Measurements from ENCODE around the gene CYP39A1.

The CYP39A1 gene

DNA sequence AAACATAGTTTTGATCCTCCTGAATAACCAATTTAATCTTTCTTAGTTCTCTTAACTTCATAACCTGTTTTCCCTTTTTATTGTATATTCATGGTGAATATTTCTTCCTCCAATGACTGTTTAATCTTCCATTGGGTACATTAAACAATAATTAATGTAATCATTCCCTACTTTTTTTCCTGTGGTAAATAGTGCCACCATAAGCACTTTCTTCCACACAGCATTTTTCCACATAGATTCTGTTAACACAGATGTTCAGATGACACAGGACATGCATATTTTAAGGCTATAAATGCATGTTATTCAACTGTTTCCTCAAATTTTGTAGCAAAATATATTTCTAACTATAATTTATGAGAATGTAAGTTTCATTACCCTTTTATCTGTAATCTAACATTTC lies 61.9 kb downstream of the CYP39A1 start:
- DNase-seq (ENCODE audit: low read depth): no peak

DNA sequence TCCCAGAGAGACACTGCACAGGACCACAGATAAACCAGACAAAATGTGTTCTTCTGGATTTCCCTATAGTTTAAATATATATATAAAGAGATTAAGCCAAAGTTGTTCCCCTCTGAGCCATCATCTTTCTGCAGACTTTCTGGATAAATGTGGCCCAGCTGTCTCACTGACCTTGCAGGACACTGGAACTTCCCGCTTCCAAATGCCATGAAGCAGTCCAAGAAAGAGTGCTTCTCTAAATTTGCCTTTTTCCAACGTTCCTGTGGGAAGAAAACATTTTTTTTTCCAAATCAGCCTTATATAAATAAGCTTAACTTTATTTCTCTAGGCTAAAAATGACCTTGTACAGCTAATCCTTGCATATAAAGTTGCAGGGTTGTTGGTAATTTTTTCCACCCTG lies 65.7 kb downstream of the CYP39A1 start:
- no peak for DNase-seq (ENCODE audit: low read depth)

DNA sequence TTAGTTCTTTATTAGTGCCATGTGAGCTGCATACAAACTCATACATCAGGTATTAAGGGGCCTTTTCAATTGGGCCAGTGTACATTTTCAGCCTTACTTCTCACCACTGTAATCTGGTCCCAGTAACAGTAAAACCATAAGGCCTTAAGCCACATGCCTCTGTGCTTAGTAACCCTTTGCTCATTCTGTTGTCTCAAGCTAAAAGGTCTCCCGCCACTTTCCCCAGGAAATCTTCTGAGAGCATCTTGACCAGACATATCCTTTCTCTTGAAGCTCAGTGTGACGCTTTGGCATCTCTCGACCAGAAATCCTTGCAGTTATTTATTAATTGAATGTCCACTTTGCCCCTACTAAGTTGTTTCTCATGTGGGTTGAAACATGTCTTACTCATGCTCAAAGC lies 68.0 kb downstream of the CYP39A1 start:
- DNase-seq (ENCODE audit: low read depth): no peak

DNA sequence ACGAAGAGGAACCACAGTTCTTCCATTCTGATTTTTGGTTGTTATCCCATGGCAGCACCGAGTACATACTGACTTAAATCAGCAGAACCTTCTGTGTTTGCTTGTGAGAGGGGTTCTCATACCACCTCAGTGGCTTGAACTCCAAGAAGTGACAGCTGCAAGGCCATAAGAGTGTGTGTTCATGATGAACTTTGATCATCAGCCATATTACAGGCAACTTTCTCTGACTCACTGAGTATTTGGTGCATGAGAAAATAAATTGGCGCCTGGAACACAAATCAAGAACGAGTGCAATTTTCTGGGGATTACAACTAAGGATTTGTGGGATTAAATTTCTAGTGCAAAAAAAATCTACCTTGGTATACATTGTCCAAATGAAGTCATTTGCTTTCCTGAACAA lies 68.9 kb downstream of the CYP39A1 start:
- DNase-seq (ENCODE audit: low read depth): no peak

DNA sequence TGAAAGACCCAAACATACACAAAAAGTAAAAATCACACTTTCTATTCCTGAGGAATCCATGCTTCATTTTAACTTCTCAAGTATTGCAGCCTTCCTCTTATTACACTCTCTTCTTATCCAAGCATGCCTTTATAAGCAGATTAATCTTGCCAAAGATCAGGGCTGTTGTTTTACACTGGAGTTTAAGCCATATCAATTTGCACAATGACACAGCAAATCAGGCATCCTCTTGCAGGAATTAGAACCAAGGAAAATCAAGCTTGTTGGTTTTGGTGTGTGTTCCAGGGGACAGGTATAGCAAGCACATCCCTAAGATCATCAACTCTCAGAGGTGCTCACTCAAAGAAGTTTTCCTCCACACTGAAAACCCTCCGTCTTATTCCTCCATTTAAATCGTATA lies 69.5 kb downstream of the CYP39A1 start:
- no peak for DNase-seq (ENCODE audit: low read depth)

DNA sequence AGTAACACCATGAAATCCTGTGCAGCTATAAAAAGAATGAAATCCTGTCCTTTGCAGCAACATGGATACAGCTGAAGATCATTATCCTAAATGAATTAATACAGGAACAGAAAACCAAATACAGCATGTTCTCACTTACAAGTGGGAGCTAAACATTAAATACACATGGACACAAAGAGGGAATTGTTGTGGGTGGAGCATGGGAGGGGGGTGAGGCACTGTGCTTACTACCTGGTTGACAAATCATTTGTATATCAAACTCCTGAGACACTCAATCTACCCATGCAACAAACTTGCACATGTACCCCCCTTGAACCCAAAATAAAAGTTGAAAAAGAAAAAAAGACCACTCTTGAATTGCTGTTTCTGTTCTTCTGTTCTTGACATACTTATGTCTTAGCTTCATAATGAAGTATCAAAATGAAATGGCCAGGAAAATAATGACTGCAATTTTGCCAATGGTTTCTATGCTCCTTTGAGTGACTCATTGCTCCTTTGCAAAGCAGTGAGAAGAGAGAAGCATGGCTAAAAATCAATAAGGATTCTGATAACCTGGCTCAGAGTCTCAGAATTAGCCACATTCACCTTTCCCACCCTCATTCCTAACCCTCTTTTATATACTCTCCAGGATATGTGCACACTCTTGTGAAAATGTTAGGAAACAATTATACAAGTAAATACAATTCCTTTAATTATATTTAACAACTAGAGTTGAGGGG lies 71.0 kb downstream of the CYP39A1 start:
- no peak for DNase-seq (ENCODE audit: low read depth)

DNA sequence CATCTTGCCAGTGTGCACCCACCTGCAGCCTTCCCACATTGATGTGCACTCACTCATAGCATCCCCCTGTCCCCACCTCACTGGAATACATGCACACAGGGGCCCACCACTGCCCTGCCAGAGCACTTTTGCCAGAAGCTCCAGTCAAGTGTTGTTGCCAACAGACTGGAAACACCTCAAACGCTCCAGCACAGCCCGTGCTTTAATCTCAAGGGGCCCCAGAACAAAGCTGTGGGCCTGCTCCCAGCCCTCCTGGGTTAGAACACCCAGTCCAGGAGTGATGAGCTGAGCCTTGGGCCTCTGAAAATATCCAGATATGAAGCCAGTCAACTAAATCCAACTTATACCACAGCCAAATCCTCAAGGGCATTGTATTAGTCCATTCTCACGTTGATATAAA lies 77.1 kb downstream of the CYP39A1 start:
- no peak for DNase-seq (ENCODE audit: low read depth)

DNA sequence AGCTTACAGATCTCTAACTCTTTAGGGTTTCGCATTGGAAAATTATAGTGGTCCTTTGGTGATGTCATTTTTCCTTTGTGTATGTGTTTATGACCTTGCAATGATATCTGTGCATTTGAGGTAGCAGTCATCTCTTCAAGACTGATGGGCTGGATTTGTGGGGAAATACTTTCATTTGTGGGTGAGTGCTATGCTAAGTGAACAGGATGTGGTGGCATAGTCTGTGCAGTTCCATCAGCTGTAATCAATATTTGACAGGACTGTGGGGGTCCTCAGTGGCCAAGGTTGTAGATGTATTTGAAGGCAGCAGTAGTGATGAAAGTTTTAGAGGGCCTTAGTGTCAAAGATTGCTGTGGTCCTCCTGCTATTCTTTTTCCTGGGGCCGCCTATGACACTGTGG lies 79.5 kb downstream of the CYP39A1 start:
- no peak for DNase-seq (ENCODE audit: low read depth)

DNA sequence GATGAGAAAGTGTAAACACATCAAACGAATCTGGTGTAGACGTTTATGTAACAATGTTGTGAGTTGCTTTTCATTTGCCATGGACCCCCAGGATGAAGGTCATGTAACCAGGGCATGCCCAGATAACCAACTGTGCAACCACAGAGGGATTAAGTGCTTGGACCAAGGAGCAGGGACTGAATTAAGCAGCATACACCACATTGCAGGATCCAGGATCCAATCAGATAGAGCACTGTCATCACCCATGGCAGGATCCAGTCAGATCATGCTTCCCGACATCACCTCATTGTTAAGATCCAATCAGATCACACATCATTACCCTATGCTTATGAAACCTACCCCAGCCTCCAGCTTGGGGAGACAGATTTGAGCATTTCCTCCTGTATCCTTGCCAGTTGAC lies 87.1 kb downstream of the CYP39A1 start:
- DNase-seq (ENCODE audit: low read depth): no peak

DNA sequence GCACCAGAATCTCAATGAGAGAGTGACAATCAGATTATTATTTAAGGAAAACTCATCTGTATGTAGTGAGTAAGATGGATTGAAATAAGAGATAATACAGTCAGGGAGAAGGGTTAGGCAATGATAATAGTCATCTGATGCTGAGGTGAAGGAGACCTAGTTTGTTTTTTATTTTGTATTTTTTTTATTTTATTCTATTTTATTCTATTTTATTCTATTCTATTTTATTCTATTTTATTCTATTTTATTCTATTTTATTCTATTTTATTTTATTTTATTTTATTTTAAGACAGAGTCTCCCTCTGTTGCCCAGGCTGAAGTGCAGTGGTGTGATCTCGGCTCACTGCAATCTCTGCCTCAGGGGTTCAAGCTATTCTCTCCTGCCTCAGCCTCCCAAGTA lies 88.7 kb downstream of the CYP39A1 start:
- DNase-seq (ENCODE audit: low read depth): no peak

DNA sequence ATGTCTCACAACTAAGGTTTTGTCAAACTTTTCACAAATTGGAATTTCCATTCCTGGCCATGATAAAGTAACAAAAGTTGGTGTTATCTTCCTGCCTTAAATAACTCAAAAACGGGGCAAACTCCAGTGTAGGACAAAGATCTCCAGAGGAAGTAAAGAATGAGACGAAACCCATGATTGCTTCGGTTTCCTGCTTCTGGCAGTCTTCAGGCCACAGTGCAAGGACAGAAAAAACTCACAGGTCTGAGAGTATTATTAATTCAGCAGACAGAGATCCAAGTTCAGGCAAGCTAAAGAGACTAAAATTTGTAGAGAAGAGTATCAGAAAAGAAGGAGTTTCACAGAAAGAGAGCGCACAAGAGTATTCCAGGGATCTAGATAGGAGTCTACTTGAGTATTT lies 96.6 kb downstream of the CYP39A1 start:
- DNase-seq (ENCODE audit: low read depth): no peak

DNA sequence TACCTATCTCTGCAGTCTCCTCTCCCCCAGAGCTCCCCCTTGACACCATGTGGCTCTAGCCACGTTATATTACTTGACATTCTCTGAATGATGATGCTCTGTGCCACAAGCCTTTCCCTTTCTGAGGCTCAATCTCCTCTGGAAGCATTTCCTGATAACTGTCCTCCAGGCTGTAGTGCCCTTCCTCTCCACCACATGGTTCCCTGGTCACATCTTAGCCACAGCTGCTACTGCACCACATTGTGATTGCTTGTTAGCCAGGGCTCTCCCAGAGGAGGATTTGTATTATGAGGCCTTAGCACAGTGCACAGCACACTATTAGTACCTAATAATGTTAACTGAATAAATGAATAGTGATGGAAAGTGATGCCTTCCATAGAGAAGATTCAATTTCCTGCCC lies 97.5 kb downstream of the CYP39A1 start:
- no peak for DNase-seq (ENCODE audit: low read depth)

DNA sequence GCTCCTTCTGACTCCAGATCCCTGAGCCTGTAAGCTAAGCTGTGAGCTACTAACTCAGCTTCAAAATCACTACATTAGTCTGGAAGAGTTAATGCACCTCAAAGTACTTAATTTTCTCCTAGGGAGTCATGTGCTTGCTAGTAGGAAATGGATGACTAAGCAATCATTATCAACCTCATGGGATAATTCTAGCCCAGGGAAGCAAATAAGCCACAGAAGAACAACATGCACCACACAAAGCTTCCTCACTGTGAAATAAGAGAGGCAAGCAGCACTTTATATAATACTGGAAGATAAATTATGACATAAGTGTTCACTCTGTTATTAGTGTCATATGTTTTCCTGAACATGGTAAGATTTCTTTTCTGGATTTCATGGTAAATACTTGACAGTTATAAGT lies 103.5 kb downstream of the CYP39A1 start:
- DNase-seq (ENCODE audit: low read depth): no peak

DNA sequence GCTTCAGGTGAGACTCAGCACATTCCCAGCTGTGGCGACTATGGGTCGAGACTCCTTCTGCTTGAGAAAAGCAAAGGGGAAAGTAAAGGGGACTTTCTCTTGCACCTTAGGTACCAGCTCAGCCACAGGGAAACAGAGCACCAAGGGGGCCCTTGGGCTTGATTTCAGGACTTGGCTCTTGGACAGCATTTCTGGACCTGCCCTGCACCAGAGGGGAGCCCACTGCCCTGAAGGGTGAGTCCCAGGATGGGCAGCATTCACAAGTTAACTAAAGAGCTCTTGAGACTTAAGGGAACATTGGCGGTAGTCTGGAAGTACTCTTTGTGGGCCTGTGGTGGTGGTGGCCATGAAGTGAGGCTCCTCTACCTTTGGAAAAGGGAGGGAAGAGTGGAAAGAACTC lies 111.1 kb downstream of the CYP39A1 start:
- DNase-seq (ENCODE audit: low read depth): no peak

DNA sequence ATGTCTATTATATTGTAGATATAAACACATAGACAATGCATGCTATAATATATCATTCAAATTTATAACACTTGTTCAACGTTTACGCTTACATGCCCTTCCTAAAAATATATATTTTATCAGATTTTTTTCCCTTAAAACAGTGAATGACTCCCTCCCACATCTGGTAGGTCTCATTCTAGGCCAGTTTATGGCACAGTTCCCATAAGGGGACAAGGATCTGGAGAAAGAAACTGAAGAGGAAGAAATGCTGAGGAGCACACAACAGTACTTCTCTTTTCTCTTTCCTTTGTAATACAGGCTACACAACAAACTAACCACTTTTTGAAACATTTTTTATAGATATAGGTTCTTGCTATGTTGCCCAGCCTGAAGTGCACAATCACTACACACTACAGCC lies 112.8 kb downstream of the CYP39A1 start:
- no peak for DNase-seq (ENCODE audit: low read depth)

DNA sequence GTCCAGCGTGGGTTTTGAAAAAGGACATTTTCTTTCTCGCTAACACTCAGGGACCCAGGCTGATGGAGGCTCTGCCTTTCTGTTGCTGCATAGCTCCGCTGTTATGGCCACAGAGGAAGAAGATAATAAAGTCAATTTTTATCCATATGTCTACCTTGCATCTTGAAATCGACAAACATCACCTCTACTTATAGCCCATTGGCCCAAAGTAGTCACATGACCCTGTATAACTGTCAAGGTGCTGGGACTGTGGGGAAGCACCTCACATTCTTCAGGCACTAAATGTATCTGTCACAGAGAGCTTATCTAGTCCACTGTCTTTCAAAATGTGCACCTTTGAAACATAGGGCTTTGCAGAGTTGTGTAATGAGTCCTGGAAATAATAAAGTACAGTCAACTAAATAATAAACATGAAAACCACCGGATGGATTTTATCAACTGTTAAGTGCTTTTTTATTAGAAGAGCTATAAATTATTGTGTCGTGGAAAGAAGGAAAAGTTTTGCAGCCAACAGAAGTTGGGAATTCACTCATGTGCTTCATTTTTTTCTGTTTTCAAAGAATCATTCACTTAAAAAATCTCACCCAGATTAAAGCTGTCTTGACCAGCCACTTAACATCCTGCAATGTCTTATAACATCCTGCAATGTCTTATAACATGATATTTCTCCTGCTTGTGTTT lies 113.7 kb downstream of the CYP39A1 start:
- DNase-seq (ENCODE audit: low read depth): no peak

DNA sequence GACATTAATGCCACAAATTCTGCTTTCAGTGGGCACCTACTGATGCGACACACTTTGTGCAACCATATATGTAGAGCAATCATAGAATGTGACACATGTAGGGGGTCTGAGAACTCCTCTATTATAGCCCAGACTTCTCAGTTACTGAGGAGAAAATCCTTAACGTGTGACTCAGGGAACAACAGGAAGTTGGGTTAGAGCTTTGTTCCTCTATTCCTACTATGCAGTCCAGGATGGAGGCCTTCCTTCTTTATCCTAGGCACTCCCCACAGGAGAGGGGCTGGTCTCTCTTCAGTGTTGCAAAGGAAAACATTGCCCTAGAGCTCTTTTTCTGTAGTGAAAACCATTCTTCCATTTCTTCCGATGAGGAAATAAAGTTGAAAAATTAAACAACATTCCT lies 121.7 kb downstream of the CYP39A1 start:
- no peak for DNase-seq (ENCODE audit: low read depth)

DNA sequence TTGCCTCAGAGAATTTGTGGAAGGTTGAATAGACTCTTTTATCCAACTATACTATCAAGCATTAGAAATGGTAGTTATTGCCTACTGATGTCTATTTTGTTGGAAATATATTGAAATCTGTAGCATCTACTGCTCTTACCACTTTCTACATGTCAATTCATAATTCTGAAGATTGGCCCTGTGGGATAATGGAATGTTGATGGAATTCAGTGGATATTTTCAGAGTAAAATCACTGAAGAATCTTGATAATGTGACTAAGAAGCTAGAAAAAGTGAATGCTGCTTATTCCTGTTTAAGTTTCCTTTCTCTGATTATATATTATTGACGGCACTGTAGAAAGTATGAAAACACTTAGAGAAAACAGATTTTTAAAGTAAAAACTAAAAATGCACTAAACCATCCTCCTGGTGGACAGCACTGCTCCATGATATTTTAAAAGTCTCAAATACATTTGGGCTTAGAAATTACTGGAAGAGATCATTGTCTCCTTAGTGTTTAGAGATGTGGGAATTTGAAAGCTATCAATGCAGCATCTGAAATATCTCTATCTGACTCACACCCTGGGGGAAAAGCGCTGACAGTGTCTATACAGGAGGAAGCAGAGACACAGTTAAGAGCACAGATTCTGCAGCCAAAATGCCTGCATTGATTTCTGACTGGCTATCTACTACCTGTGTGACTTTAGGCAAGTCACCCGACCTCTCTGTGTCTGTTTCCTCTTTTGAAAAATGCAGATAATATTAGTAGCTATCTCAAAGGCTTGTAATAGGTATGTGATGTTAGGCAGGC lies 123.5 kb downstream of the CYP39A1 start:
- no peak for DNase-seq (ENCODE audit: low read depth)

DNA sequence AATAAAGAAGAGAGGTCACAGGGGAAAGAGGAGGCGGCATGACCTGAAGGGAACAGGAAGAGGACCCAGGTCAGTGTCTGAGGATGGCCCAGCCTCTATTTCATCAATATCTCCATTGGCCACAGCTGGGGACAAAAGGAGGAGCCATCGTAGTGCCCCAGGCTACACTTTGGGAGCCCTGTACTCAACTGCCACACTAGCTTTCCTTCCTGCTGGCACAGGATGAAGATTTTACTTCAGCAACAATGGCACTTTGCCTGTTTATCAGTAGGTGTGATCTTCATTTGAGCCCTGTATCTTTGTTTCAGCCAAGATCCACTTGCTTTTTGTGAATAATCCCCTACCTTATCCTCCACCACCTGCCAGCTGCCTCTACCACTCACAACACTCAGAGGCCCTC lies 126.0 kb downstream of the CYP39A1 start:
- DNase-seq (ENCODE audit: low read depth): no peak

DNA sequence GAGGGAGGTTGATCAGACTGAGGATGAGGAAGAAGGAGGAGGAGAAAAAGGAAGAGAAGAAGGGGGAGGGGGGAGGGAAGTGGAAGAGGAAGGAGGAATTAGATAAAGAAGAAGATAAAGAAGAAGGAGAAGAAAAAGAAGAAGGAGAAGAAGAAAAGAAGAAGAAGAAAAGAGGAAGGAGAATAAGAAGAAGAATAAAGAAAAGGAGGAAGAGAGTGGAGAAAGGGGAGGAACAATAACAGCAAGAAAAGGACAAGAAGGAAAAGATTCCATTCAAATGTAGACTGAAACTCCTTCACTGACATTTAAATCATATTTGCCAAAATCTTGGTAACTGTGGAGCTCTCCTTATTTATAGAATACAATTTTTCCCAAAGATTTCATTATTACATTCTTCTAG lies 127.0 kb downstream of the CYP39A1 start:
- no peak for DNase-seq (ENCODE audit: low read depth)

DNA sequence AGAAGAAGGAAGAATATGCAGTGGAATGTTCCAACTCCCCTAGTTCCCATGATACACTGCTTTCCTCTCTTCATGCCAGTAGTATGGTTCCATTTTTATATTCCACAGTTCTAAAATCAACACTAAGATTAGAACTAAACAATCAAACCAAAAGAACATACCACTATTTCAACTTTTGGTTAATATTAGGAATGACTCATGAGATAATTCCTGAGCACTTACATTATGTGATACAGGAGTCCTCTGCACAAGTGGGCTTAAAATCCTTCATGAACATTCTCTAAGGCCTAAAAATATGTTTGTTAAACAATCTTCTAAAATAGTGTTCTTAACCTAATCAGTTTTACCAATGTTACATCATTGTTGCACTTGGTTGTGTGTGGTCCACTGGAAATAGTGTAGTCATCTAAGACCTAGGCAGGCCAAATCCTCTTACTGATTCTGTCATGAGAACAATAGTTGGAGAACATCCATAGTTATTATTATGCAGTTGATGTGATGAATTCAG lies 131.1 kb downstream of the CYP39A1 start:
- no peak for DNase-seq (ENCODE audit: low read depth)

DNA sequence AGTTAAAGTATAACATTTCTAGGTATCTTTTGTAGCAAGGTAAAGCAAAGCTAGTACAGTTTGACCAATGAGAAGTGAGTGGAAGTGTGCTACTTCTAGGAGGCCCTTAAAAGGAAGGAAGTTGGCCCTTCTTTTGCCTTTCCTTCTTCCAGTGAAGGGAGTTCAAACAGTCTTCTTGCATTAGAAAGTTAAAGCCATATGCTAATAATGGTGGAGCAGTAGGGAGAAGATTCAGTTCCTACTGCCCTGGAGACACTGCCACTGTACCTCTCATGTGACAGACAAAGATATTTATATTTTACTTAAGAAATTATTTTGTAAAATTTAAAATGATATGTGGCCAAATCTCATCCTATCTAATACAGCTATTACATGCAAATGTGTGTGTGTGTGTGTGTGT lies 135.4 kb downstream of the CYP39A1 start:
- no peak for DNase-seq (ENCODE audit: low read depth)

DNA sequence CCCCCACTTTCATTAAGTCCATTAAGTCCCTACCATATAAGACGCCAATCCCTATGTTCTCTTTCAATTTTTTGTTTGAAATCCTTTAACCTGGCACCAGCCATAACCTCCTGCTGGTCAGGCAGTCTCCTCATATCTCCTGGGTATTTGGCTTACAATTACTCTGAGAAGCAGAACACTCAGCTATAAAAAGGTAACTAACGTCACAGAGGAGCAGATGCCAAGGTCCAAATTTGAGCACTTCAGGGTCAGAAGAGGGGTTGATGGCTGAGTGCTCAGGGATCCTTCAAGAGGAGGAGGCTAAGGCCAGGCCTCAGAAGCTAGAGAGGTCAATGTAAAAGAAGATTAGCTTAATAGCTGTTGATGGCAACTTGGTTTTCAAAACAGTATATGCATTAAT lies 139.1 kb downstream of the CYP39A1 start:
- no peak for DNase-seq (ENCODE audit: low read depth)

All from T follicular helper cell (primary cell).